Panc1 (cell line): Measurements from ENCODE around the gene RAPGEF5. TPM values are rescaled to one million over a fixed set of nuclear protein-coding genes. Genes with fewer than 3 reads are reported as not detected.

Experiments
- ATAC-seq: fragments of 200-7000 bp; cut with Tn5 transposase; 2 replicates; pipeline ENCODE4 v1.9.1; 2020; ENCODE audit warnings: mild to moderate bottlenecking, moderate library complexity
- BruUV-seq: library from RNA; stranded (reverse); fragments of 400-500 nt; replicated peaks from 2 replicates; lab custom pipeline; 2021; lab: Mats Ljungman, UMichigan
- CTCF ChIA-PET: fragments of 300-600 bp; sonication (Branson Sonifier 250); formaldehyde crosslinking; loops from one replicate; lab custom pipeline; 2022; ENCODE audit warnings: antibody characterized with exemption; lab: Charles Lee
- POLR2A ChIA-PET: fragments of 300-600 bp; sonication (Branson Sonifier 250); formaldehyde crosslinking; loops from one replicate; lab custom pipeline; 2022; ENCODE audit warnings: antibody characterized with exemption; lab: Charles Lee
- DNase-seq: peaks from one replicate; pipeline ENCODE4 v3.0.0-alpha.2; 2010; ENCODE audit warnings: low read depth, low spot score
- H3K27ac ChIP-seq: 2 replicates; pipeline ENCODE4 v1.5.1; 2011; ENCODE audit warnings: mild to moderate bottlenecking, low read length, inconsistent platforms
- H3K27me3 ChIP-seq: fragments of 200-500 bp; sonication (Bioruptor generic); 2 replicates; pipeline ENCODE4 v1.6.0; 2014; ENCODE audit warnings: low read length, inconsistent platforms; ENCODE audit not compliant: control insufficient read depth, insufficient read depth
- H3K36me3 ChIP-seq: fragments of 200-500 bp; sonication (Bioruptor generic); 2 replicates; pipeline ENCODE4 v1.5.1; 2014; ENCODE audit warnings: inconsistent platforms, mild to moderate bottlenecking, low read length, moderate library complexity; ENCODE audit not compliant: control insufficient read depth, insufficient read depth
- H3K4me1 ChIP-seq: 2 replicates; pipeline ENCODE4 v1.5.1; 2011; ENCODE audit warnings: inconsistent platforms, mild to moderate bottlenecking, low read length, moderate library complexity; ENCODE audit not compliant: control insufficient read depth, insufficient read depth
- H3K4me3 ChIP-seq, 2 experiments: 2 replicates each; pipeline ENCODE4 v1.5.1; 2011 to 2012; ENCODE audit warnings: low read depth in 2 of 2, low read length in 2 of 2, mild to moderate bottlenecking in 2 of 2, inconsistent platforms in 1 of 2, moderate library complexity in 1 of 2
- H3K9me3 ChIP-seq: fragments of 200-500 bp; sonication (Bioruptor generic); 2 replicates; pipeline ENCODE4 v1.5.1; 2014; ENCODE audit warnings: low read depth, mild to moderate bottlenecking, inconsistent platforms, low read length, moderate library complexity; ENCODE audit not compliant: control insufficient read depth, insufficient read depth
- CTCF ChIP-seq: fragments of 450-650 bp; IDR thresholded peaks from 2 replicates; pipeline ENCODE4 v1.5.1; 2017; ENCODE audit warnings: mild to moderate bottlenecking
- POLR2AphosphoS5 ChIP-seq: IDR thresholded peaks from 2 replicates; pipeline ENCODE4 v1.6.1; 2012; ENCODE audit warnings: mild to moderate bottlenecking, low read depth, low read length, moderate library complexity
- REST ChIP-seq, 2 experiments: IDR thresholded peaks; 2 replicates each; pipeline ENCODE4 v1.6.1; 2011 to 2012; ENCODE audit warnings: low read depth in 2 of 2, control low read depth in 1 of 2, low read length in 1 of 2, mild to moderate bottlenecking in 1 of 2, moderate library complexity in 1 of 2; ENCODE audit not compliant: insufficient read depth in 1 of 2
- SIN3A ChIP-seq: IDR thresholded peaks from 2 replicates; pipeline ENCODE4 v1.6.1; 2012; ENCODE audit warnings: low read depth, mild to moderate bottlenecking, low read length, moderate library complexity, borderline replicate concordance; ENCODE audit not compliant: insufficient read depth
- TCF7L2 ChIP-seq: IDR thresholded peaks from 2 replicates; pipeline ENCODE4 v1.6.1; 2011; ENCODE audit warnings: mild to moderate bottlenecking, low read depth, low read length, inconsistent platforms
- in situ Hi-C: cut with HindIII; loops from 2 replicates; pipeline ENCODE4 v1.10.0; 2016; ENCODE audit warnings: low sequenced_read_pairs, low pct_unique_long_range_greater_than_20kb
- intact Hi-C: fragments of 100-400 bp; cut with micrococcal nuclease; formaldehyde crosslinking; loops from one replicate; pipeline ENCODE4 v1.10.0; 2022; ENCODE audit not compliant: unreplicated experiment
- total RNA-seq: library from RNA; stranded (reverse); gene quantifications from one replicate; pipeline ENCODE4 v1.2.1, GENCODE V29; 2021; ENCODE audit not compliant: unreplicated experiment

RAPGEF5 gene
- total RNA-seq, 1 experiment from 2014 or later, result 1.4 TPM

- ATAC-seq, result no peak
- no peak for DNase-seq
- in situ Hi-C loops (no loop called here), intact Hi-C loops (loop anchor here (1.0 to 10.0 kb wide), 2 partner anchors 182 to 192 kb away; no protein-coding TSS in a partner anchor)
- H3K4me1 ChIP-seq, result no peaks in the 10 kb centered on the region
- TF ChIP-seq REST (IDR thresholded peaks at IDR 0.05; ENCODE audit: insufficient read depth in 1 of 2, low read depth in 2 of 2, low read length in 1 of 2) (no peak), SIN3A (no peak), TCF7L2 (no peak), POLR2AphosphoS5 (no peak), CTCF (no peak; the same call in 1 of the 2 replicates)
- H3K36me3 ChIP-seq, result no peaks in the 10 kb centered on the region
- H3K27ac ChIP-seq, result no peak overlapping the region
- no peaks in the 10 kb centered on the region for H3K9me3 ChIP-seq
- no peaks in the 10 kb centered on the region for H3K27me3 ChIP-seq
- no peak overlapping the region for H3K4me3 ChIP-seq
- ChIA-PET CTCF (interaction anchor here (0.5 kb wide), 1 partner anchor 214 kb away, joined by 3 read pairs; no protein-coding TSS in a partner anchor), POLR2A (no interaction called here)
- BruUV-seq, result no TSS peak
These were observed 60.0 kb downstream of the RAPGEF5 start for GRCh38 chr7:22296916-22297315.

GRCh38 chr7:22296265-22296566 lies 60.7 kb downstream of the RAPGEF5 start:
- no peaks in the 10 kb centered on the region for H3K9me3 ChIP-seq
- no peaks in the 10 kb centered on the region for H3K36me3 ChIP-seq
- BruUV-seq, result no TSS peak
- DNase-seq, result no peak
- TF ChIP-seq CTCF, result no peak
- TF ChIP-seq POLR2AphosphoS5, result no peak
- no peak for TF ChIP-seq SIN3A
- TF ChIP-seq TCF7L2, result no peak
- no peak for TF ChIP-seq REST (IDR thresholded peaks at IDR 0.05; ENCODE audit: insufficient read depth in 1 of 2, low read depth in 2 of 2, low read length in 1 of 2)
- no peak overlapping the region for H3K4me3 ChIP-seq
- ATAC-seq, result no peak
- no peaks in the 10 kb centered on the region for H3K4me1 ChIP-seq
- in situ Hi-C loops (no loop called here), intact Hi-C loops (loop anchor here (10.0 kb wide), 1 partner anchor 181 kb away; no protein-coding TSS in a partner anchor)
- no peak overlapping the region for H3K27ac ChIP-seq
- CTCF ChIA-PET, result no interaction called here
- POLR2A ChIA-PET, result no interaction called here
- no peaks in the 10 kb centered on the region for H3K27me3 ChIP-seq
